Fibroblast of mammary gland (primary cell): ENCODE measurements around the gene PGAP1.
"Not testable (repeated sequence)": the region's sequence is repeated elsewhere in the genome, so short reads cannot be mapped to it uniquely, and the experiment has no call there.

Experiments
- DNase-seq: peaks from one replicate; pipeline ENCODE4 v3.0.0-alpha.2; 2010; ENCODE audit warnings: low read depth
- H3K4me3 ChIP-seq: 2 replicates; pipeline ENCODE4 v1.5.1; 2011; ENCODE audit warnings: low read depth, mild to moderate bottlenecking, low read length, moderate library complexity; ENCODE audit not compliant: control insufficient read depth
- TF ChIP-seq, protein P1 (sequence below): conservative IDR thresholded peaks from 2 replicates; pipeline ENCODE4 v1.5.1; 2011; ENCODE audit warnings: low read depth, low read length, inconsistent platforms; ENCODE audit not compliant: control insufficient read depth, insufficient read depth

Gene PGAP1

DNA sequence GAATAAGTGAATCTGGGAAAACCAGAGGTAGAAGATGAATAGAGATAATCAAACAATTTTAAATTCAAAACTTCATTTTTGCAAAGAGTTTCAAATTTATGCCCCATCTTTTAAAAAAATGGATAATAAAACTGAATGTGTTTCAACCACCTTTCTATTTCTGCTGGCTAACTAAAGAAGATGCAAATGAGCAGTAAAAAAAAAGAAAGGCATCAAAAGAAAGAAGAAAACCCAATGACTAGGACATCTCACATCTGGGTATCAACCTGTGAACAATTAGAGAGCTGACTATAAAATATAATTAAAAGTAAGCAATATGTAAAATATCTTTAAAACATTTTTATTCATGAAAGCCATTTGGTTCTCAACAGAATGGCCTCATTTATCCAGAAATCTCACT, 2.5 kb downstream of the PGAP1 start:
- TF ChIP-seq, protein P1, sequence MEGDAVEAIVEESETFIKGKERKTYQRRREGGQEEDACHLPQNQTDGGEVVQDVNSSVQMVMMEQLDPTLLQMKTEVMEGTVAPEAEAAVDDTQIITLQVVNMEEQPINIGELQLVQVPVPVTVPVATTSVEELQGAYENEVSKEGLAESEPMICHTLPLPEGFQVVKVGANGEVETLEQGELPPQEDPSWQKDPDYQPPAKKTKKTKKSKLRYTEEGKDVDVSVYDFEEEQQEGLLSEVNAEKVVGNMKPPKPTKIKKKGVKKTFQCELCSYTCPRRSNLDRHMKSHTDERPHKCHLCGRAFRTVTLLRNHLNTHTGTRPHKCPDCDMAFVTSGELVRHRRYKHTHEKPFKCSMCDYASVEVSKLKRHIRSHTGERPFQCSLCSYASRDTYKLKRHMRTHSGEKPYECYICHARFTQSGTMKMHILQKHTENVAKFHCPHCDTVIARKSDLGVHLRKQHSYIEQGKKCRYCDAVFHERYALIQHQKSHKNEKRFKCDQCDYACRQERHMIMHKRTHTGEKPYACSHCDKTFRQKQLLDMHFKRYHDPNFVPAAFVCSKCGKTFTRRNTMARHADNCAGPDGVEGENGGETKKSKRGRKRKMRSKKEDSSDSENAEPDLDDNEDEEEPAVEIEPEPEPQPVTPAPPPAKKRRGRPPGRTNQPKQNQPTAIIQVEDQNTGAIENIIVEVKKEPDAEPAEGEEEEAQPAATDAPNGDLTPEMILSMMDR = no peak
- DNase-seq = no peak
- no peak overlapping the region for H3K4me3 ChIP-seq

DNA sequence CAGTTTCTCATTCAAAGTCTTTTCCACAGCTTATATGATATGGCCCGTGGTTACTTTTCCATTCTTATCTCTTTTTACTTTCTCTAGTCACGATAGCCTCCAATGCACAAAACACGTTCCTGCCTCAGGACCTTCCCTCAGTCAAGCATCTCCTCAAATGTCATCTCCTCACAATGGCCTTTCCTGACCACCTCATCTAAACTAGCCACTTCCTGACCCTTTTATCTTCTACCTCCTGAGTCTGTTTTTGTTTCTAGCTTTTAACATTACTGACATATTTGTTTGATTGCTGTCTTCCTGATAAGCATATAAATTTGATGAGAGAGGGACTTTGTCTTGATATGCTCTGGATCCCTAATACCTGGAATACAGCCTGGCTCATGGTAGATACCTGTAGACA, 7.6 kb downstream of the PGAP1 start:
- no peak for DNase-seq
- TF ChIP-seq, protein P1 = no peak
- no peak overlapping the region for H3K4me3 ChIP-seq

DNA sequence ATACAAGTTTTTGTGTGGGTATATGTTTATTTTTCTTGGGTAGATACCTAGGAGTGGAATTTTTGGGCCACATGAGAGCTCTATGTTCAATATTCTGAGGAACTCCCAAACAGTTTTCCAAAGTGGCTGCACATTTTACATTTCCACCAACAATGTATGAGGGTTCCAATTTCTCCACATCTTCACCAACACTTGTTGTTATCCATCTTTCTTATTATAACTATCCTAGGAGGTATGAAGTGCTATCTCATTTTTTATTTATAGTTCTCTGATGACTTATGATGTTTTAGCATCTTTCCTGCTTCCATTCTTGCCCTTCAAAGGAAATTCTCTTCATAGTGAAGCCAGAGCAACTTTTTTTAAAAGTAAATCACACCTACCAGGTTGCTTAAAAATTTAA, 8.7 kb downstream of the PGAP1 start:
- TF ChIP-seq, protein P1 = no peak
- no peak overlapping the region for H3K4me3 ChIP-seq
- DNase-seq = no peak

DNA sequence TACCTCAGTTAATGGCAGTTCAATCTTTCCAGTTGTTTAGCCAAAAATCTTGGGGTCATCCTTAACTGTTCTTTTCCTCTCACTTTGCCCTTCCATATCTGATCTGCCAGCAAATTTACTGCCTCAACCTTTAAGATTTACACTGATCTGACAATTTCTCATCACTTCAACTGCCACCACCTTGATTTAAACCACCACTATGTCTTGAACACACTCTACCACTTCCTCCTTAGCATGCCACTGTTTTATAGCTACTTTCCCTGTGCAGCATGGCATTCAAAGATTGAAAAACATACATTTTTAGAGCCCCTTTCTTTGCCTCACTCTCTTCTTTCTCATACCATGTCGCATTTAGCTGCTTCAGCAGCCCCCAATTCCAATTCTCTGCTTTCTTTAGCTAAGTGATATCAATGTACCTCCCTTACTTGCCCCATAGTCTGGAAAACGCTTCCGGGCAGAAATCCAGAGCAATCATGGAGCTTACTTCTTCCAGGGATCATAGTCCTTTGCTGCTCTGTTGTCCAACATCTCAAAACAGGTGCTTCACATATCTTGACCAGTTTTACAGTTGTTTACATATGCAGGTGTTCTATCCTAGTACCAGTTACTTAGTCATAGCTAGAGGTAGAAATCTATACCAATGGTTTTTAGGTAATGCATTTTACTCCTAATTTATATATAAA, 10.9 kb downstream of the PGAP1 start:
- TF ChIP-seq, protein P1 = no peak
- no peak for DNase-seq
- no peak overlapping the region for H3K4me3 ChIP-seq

DNA sequence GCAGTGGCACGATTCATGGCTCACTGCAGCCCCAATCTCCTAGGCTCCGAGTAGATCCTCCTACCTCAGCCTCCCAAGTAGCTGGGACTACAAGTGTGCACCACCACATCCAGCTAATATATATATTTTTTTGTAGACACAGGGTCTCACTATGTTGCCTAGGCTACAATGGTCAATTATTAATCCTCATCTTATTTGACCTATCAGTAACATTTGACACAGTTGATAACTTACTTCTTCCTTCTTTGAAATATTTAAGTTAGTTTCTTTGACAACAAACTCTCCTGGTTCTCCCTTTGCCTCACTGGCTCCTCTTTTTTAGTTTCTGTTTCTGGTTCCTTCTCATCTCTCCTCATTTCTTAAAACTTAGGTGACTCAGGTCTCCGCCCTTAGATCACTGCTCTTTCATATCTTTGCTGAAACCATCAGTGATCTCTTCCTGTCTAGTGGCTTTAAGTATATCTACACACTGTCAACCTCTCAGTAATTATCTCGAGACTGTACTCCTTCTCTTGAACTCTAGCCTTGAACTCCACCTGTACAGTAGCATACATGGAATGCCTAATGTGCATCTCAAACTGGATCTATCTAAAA, 11.5 kb downstream of the PGAP1 start:
- H3K4me3 ChIP-seq = no peak overlapping the region
- TF ChIP-seq, protein P1 = no peak
- DNase-seq = no peak

DNA sequence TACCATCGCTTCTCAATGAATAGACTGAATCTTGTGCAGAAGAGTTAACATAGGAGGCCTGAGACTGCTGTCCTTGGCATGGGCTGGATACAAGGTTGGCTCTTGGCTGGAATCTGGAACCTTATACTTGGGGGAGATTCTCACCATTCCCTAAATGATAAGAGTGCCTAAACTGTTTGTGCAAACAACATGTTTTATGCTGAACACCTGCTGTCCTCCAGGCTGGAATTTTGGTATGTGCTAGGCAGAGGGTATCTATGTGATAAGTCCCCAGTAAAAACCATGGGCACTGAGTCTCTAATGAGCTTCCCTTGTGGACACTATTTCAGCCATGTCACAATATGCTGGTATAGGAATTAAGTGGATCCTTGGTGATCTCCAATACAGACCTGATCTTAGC, 12.8 kb downstream of the PGAP1 start:
- DNase-seq = no peak
- TF ChIP-seq, protein P1 = no peak
- H3K4me3 ChIP-seq = no peak overlapping the region

DNA sequence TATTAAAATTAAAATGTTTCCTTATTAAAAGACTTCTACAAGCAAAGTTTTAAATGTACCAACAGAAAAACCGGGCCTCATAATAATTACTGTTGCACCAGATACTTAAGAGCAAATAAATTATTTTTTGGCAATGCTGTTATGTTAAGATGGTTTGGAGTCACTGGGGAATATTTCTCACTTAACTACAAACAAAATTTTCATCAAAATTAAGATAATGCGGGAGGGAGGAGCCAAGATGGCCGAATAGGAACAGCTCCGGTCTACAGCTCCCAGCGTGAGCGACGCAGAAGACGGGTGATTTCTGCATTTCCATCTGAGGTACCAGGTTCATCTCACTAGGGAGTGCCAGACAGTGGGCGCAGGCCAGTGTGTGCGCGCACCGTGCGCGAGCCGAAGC, 21.1 kb downstream of the PGAP1 start:
- DNase-seq, H3K4me3 ChIP-seq: not testable (repeated sequence)
